Measurements from ENCODE around the gene RPL7A.
"Not testable (repeated sequence)": the region's sequence is repeated elsewhere in the genome, so short reads cannot be mapped to it uniquely, and the experiment has no call there.

The RPL7A gene

DNA sequence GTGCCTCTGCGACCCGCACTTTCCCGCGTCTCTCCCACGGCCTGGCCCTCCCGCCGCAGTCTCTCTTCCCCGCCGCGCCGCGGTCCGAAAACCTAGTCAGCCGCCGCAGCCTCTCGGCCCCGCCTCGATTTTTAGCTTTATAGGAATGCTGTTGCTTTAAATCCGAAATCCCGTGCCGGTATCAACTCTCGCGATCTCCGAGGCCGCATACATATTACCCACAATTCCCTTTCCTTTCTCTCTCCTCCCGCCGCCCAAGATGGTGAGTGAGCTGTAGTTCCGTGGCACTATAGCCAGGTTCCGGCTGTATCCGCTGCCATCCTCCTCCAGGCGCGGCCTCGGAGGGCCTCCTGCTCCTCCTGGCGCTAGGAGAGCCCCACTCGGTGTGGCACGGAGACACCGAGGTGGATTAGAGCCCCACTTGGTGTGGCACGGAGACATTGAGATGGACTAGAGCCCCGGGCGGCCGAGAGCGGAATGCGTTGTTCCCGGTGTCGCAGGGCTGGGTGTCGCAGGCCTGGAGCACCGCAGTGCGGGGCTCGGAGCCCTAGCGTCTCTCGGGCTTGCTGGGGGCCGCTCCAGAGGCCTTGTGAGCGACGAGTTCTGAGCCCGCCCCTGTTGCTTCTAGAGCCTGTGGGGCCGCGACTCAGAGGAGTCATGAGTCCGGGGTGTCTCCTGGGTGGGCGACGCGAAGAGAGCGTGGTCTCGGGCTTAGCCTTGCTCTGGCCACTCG, at the start of gene RPL7A, which contains the start of gene MED22:
RPL7A (plus strand) TSS at position 234 of the 733 bp plus-strand sequence; CDS start at position 260, 26 bp downstream.
MED22 (minus strand) TSS at position 147 of the 733 bp plus-strand sequence. CDS start 1,469 bp downstream, outside the sequence.
- H3K4me1 ChIP-seq (ENCODE audit: insufficient read depth, low read length) = peaks cover 29% of the 10 kb centered on the region

DNA sequence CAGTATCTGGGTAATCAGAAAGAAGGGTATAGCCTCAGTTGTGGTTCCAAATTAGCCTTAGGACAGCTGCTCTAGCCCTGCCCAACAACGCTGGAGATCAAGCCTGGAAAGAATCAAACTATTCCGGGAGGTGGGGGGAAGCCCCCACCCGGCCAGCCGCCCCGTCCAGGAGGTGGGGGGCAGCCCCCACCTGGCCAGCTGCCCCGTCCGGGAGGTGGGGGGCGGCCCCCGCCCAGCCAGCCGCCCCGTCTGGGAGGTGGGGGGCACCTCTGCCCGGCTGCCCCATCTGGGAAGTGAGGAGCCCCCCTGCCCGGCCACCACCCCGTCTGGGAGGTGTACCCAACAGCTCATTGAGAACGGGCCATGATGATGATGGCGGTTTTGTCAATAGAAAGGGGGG, 48.0 kb upstream of the RPL7A start:
- H3K9me3 ChIP-seq (ENCODE audit: low read length); H3K9ac ChIP-seq (ENCODE audit: low read length); H3K36me3 ChIP-seq (ENCODE audit: insufficient read depth, low read length); H3K4me3 ChIP-seq (ENCODE audit: low read depth in 1 of 2, low read length in 2 of 2); H3K27ac ChIP-seq (ENCODE audit: low read depth, low read length); H3K4me1 ChIP-seq (ENCODE audit: insufficient read depth, low read length); H3K27me3 ChIP-seq (ENCODE audit: control insufficient read depth in 1 of 2, insufficient read depth in 2 of 2, low read length in 2 of 2): not testable (repeated sequence)

More for the DNA sequence above, at the start of gene RPL7A, which contains the start of gene MED22:
- H3K27me3 ChIP-seq (ENCODE audit: control insufficient read depth in 1 of 2, insufficient read depth in 2 of 2, low read length in 2 of 2) = no peaks in the 10 kb centered on the region
- H3K4me3 ChIP-seq (ENCODE audit: low read depth in 1 of 2, low read length in 2 of 2) = peak within 1 kb of the TSS; percentile 90 to 99
- peak within 1 kb of the TSS; percentile 97 for H3K9ac ChIP-seq (ENCODE audit: low read length)
- H3K36me3 ChIP-seq (ENCODE audit: insufficient read depth, low read length) = peaks cover 76% of the 10 kb centered on the region
- H3K9me3 ChIP-seq (ENCODE audit: low read length) = no peaks in the 10 kb centered on the region
- peak within 1 kb of the TSS; percentile 93 for H3K27ac ChIP-seq (ENCODE audit: low read depth, low read length)

- H3K4me1 ChIP-seq (ENCODE audit: insufficient read depth, low read length) = no peaks in the 10 kb centered on the region
- no peak overlapping the region for H3K9ac ChIP-seq (ENCODE audit: low read length)
- no peak overlapping the region for H3K4me3 ChIP-seq (ENCODE audit: low read depth in 1 of 2, low read length in 2 of 2)
- no peak overlapping the region for H3K27ac ChIP-seq (ENCODE audit: low read depth, low read length)
- H3K27me3 ChIP-seq (ENCODE audit: control insufficient read depth in 1 of 2, insufficient read depth in 2 of 2, low read length in 2 of 2) = no peaks in the 10 kb centered on the region
- H3K9me3 ChIP-seq (ENCODE audit: low read length) = no peaks in the 10 kb centered on the region
- H3K36me3 ChIP-seq (ENCODE audit: insufficient read depth, low read length) = no peaks in the 10 kb centered on the region
Measured at GRCh38 chr9:133301253-133302230, 46.5 kb upstream of the RPL7A start.

DNA sequence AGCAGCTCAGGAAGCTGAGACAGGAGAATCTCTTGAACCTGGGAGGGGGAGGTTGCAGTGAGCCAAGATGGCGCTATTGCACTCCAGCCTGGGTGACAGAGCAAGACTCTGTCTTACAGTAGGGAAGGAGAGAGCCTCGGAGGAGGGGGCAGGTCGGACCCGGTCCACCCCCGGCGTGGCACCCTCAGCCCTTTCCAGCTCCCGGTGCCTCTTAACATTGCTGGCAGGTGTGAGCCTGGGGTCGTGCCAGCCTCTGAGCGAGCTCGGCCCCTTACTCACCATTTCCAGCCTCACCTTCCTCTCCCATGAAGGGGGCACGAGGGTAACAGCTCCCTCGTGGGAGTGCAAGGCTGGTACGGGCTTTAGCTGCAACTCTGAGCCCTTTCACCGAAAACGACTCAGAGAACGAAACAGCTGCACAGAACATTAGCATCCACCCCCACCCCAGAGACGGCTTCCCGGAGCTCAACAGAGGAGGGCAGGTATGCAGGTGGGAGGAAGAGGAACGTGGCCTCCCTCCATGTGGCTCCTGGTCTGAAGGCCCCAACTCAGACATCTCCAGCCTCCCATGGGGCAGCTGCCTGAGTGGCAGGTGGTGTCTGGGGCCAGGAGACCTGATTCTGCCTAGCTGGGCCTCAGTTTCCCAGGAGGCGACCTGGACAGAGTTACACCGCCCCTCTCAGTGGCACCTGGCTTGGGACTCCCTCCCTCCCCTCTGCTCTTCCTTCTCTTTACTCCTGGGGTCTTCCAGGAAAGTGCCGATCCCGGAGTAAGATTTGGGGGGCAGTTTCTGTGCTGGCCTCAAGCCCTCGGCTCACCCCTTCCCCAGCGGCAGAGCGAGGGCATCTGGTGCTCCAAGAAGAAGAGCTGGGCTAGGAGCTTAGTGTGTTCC, 44.5 kb upstream of the RPL7A start:
- Histone ChIP-seq H3K36me3 (ENCODE audit: insufficient read depth, low read length) (no peaks in the 10 kb centered on the region), H3K4me1 (ENCODE audit: insufficient read depth, low read length) (no peaks in the 10 kb centered on the region), H3K27ac (ENCODE audit: low read depth, low read length) (no peak overlapping the region), H3K27me3 (ENCODE audit: control insufficient read depth in 1 of 2, insufficient read depth in 2 of 2, low read length in 2 of 2) (no peaks in the 10 kb centered on the region), H3K9me3 (ENCODE audit: low read length) (no peaks in the 10 kb centered on the region), H3K4me3 (ENCODE audit: low read depth in 1 of 2, low read length in 2 of 2) (no peak overlapping the region), H3K9ac (ENCODE audit: low read length) (no peak overlapping the region)

DNA sequence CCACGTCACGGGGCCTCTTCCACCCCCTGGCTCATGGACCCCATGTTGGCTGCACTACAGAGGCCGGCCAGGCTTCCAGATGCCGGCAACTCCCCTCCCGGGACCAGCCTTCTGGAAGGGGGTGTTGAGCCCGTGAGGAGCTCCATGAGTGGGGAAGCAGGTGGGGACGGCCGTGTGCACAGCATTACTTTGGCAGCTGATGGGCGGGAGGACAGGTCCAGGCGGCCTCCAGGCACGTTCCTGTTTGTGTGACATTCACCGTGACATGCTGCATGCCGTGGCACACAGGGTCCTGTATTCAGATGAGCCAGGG, 43.9 kb upstream of the RPL7A start:
- Histone ChIP-seq H3K4me1 (ENCODE audit: insufficient read depth, low read length) (no peaks in the 10 kb centered on the region), H3K9ac (ENCODE audit: low read length) (no peak overlapping the region), H3K9me3 (ENCODE audit: low read length) (no peaks in the 10 kb centered on the region), H3K27ac (ENCODE audit: low read depth, low read length) (no peak overlapping the region), H3K36me3 (ENCODE audit: insufficient read depth, low read length) (no peaks in the 10 kb centered on the region), H3K27me3 (ENCODE audit: control insufficient read depth in 1 of 2, insufficient read depth in 2 of 2, low read length in 2 of 2) (no peaks in the 10 kb centered on the region), H3K4me3 (ENCODE audit: low read depth in 1 of 2, low read length in 2 of 2) (no peak overlapping the region)

GRCh38 chr9:133304477-133305377, 43.3 kb upstream of the RPL7A start:
- Histone ChIP-seq H3K36me3 (ENCODE audit: insufficient read depth, low read length) (no peaks in the 10 kb centered on the region), H3K27ac (ENCODE audit: low read depth, low read length) (no peak overlapping the region), H3K9ac (ENCODE audit: low read length) (no peak overlapping the region), H3K27me3 (ENCODE audit: control insufficient read depth in 1 of 2, insufficient read depth in 2 of 2, low read length in 2 of 2) (no peaks in the 10 kb centered on the region), H3K9me3 (ENCODE audit: low read length) (no peaks in the 10 kb centered on the region), H3K4me3 (ENCODE audit: low read depth in 1 of 2, low read length in 2 of 2) (no peak overlapping the region), H3K4me1 (ENCODE audit: insufficient read depth, low read length) (no peaks in the 10 kb centered on the region)

DNA sequence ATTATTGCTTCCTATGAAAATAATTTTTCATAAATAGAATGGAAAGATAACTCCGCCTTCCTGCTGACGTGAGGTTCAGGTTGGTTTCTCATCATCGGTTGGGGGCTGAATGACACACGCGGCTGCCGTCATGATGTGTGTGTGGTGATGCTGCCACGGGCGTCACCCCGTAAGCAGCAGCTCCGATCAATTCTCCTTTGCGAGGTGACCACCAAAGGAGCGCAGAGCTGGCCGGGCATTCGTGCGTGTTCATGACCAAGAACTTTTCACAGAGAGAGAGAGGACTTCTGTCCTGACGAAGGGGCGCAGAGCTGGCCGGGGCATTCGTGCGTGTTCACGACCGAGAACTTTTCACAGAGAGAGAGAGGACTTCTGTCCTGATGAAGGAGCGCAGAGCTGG, 42.3 kb upstream of the RPL7A start:
- Histone ChIP-seq H3K9ac (ENCODE audit: low read length) (no peak overlapping the region), H3K36me3 (ENCODE audit: insufficient read depth, low read length) (no peaks in the 10 kb centered on the region), H3K4me3 (ENCODE audit: low read depth in 1 of 2, low read length in 2 of 2) (no peak overlapping the region), H3K9me3 (ENCODE audit: low read length) (no peaks in the 10 kb centered on the region), H3K4me1 (ENCODE audit: insufficient read depth, low read length) (no peaks in the 10 kb centered on the region), H3K27me3 (ENCODE audit: control insufficient read depth in 1 of 2, insufficient read depth in 2 of 2, low read length in 2 of 2) (no peaks in the 10 kb centered on the region), H3K27ac (ENCODE audit: low read depth, low read length) (no peak overlapping the region)

GRCh38 chr9:133306242-133307204, 41.5 kb upstream of the RPL7A start:
- Histone ChIP-seq H3K9me3 (ENCODE audit: low read length) (no peaks in the 10 kb centered on the region), H3K27ac (ENCODE audit: low read depth, low read length) (no peak overlapping the region), H3K27me3 (ENCODE audit: control insufficient read depth in 1 of 2, insufficient read depth in 2 of 2, low read length in 2 of 2) (no peaks in the 10 kb centered on the region), H3K36me3 (ENCODE audit: insufficient read depth, low read length) (no peaks in the 10 kb centered on the region), H3K4me3 (ENCODE audit: low read depth in 1 of 2, low read length in 2 of 2) (no peak overlapping the region), H3K4me1 (ENCODE audit: insufficient read depth, low read length) (no peaks in the 10 kb centered on the region), H3K9ac (ENCODE audit: low read length) (no peak overlapping the region)

GRCh38 chr9:133307301-133307700, 40.7 kb upstream of the RPL7A start:
- H3K36me3 ChIP-seq (ENCODE audit: insufficient read depth, low read length) = no peaks in the 10 kb centered on the region
- no peak overlapping the region for H3K9ac ChIP-seq (ENCODE audit: low read length)
- no peak overlapping the region for H3K4me3 ChIP-seq (ENCODE audit: low read depth in 1 of 2, low read length in 2 of 2)
- H3K9me3 ChIP-seq (ENCODE audit: low read length) = no peaks in the 10 kb centered on the region
- no peaks in the 10 kb centered on the region for H3K4me1 ChIP-seq (ENCODE audit: insufficient read depth, low read length)
- H3K27ac ChIP-seq (ENCODE audit: low read depth, low read length) = no peak overlapping the region
- no peaks in the 10 kb centered on the region for H3K27me3 ChIP-seq (ENCODE audit: control insufficient read depth in 1 of 2, insufficient read depth in 2 of 2, low read length in 2 of 2)
